Measurements from ENCODE around the gene ZNF428. TPM values are rescaled to one million over a fixed set of nuclear protein-coding genes. Genes with fewer than 3 reads are reported as not detected.

The ZNF428 gene
- total and polyA plus RNA-seq, 2 of the 4 experiments (the other 2 are of a cell fraction) = 9.9 to 32.3 TPM

DNA sequence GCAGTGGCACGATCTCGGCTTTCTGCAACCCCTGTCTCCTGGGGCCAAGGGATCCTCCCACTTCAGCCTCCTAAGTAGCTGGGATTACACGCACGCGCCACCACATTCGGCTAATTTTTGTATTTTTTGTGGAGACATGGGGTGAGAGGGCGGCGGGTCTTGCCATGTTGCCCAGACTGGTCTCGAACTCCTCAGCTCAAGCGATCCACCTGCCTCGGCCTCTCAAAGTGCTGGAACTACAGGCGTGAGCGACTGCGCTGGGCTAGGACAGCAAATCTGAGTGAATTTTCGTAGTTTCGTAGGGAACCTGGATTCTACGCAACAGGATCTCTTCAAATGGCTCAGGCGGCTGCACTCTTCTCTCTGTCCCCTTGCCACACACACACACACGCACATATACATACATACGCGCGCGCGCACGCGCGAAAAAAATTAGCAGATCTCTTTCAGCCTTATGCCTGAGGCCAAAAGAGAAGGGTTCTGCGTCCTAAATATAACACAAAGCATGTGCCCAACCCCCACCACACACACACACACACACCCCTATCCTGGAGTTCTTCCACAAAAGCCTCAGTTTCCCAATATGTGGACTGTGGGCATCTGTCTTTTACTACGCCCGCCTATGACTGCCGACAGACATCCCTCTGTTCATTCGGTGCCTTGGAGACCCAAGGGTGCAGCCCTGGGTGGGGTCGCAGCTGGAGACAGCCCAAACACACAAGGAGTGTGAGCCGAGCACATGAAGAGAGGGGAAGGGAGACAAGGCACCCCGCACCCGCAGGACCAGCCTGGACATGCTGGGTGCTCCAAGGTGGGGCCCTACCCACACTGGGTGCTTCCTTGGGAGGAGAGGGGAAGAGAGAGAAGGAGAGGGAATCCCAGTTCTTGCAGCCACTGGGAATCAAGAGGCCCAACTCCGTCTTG, 43.2 kb downstream of the ZNF428 start:
- BruUV-seq (replicated peaks) = no TSS peak
- Histone ChIP-seq H2BK15ac (ENCODE audit: low read depth, low read length) (no peak overlapping the region), H2BK120ac (ENCODE audit: low read depth, low read length) (no peak overlapping the region), H3K27ac (ENCODE audit: insufficient read depth, low read length) (peak overlapping the region; percentile 13; the same call in 1 of the 2 replicates), H4K5ac (ENCODE audit: low read depth, low read length) (peak overlapping the region; percentile 5), H3K4me3 (ENCODE audit: insufficient read depth, low read depth, low read length) (peak overlapping the region; percentile 13; the same call in 1 of the 2 replicates), H3K4ac (ENCODE audit: low read depth, low read length) (peak overlapping the region; percentile 26), H2BK20ac (ENCODE audit: low read depth, low read length) (no peak overlapping the region), H3K9me3 (ENCODE audit: control insufficient read depth, insufficient read depth, low read length) (no peaks in the 10 kb centered on the region), H3K9ac (ENCODE audit: low read depth, low read length) (peak overlapping the region; percentile 13; the same call in 1 of the 2 replicates), H3K4me1 (ENCODE audit: control insufficient read depth, insufficient read depth, low read length) (peaks cover 5% of the 10 kb centered on the region), H4K8ac (ENCODE audit: low read depth in 2 of 2, low read length in 2 of 2) (peak overlapping the region; percentile 10 to 79), H2AK9ac (replicated peaks; ENCODE audit: low read depth, low read length, poor library complexity) (no peak overlapping the region), H2BK5ac (ENCODE audit: low read depth, low read length, poor library complexity, severe bottlenecking) (peak overlapping the region; percentile 25), H2AFZ (replicated peaks; ENCODE audit: low read length, poor library complexity) (peak overlapping the region; percentile 83), H3K79me1 (ENCODE audit: low read depth in 1 of 2, low read length in 2 of 2) (peaks cover 20 to 41% of the 10 kb centered on the region in 2 experiments), H4K91ac (ENCODE audit: insufficient read depth, low read depth, low read length) (no peak overlapping the region), H3K23ac (ENCODE audit: low read depth, low read length) (no peak overlapping the region), H2AK5ac (ENCODE audit: low read depth, low read length) (peak overlapping the region; percentile 13; the same call in 1 of the 2 replicates), H3K9me1 (ENCODE audit: insufficient read depth, low read length) (peaks cover 3% of the 10 kb centered on the region; the same call in 1 of the 2 replicates), H3K18ac (ENCODE audit: low read depth, low read length) (no peak overlapping the region; the same call in 1 of the 2 replicates), H4K20me1 (ENCODE audit: insufficient read depth, low read length) (no peaks in the 10 kb centered on the region), H3K14ac (replicated peaks; ENCODE audit: low read depth, low read length) (0 out of 2 replicates have a peak overlapping the region, but pooled peaks have one; percentile 68), H3K27me3 (ENCODE audit: control insufficient read depth, insufficient read depth, low read length) (no peaks in the 10 kb centered on the region), H3K4me2 (ENCODE audit: low read depth, low read length) (peak overlapping the region; percentile 47), H3K36me3 (ENCODE audit: control insufficient read depth, insufficient read depth, low read length) (0 out of 2 replicates have a peak, but pooled peaks cover 1% of the 10 kb centered on the region), H3K56ac (ENCODE audit: extremely low read depth, insufficient read depth, low read length) (no peak overlapping the region)
- intact Hi-C loops (cut with micrococcal nuclease) = loop anchor here (1.0 kb wide), 1 partner anchor 20 kb away; the partner anchor contains the start of genes IRGQ and ZNF576
- ATAC-seq (ENCODE audit: low read depth) (peak; percentile 3; the same call in 1 of the 2 replicates), DNase-seq (no peak)
- dilution Hi-C loops (cut with HindIII; ENCODE audit: low sequenced_read_pairs, unreplicated experiment) = no loop called here
- 67 to 97% methylated on average over 6 to 13 of the region's 37 CpGs for WGBS, 2 experiments (ENCODE audit: extremely low coverage in 2 of 2, insufficient read length in 1 of 2)
- ChIA-PET CTCF (no interaction called here), POLR2A (ENCODE audit: unreplicated experiment) (no interaction called here)
- in situ Hi-C loops (cut with MboI; ENCODE audit: low sequenced_read_pairs) = no loop called here
- TF ChIP-seq SMC3 (IDR thresholded peaks at IDR 0.05; ENCODE audit: low read depth, low read length) (no peak), NFE2L2 (IDR thresholded peaks at IDR 0.05; ENCODE audit: low read depth, low read length) (no peak), RCOR1 (IDR thresholded peaks at IDR 0.05; ENCODE audit: insufficient replicate concordance, low read length) (no peak), MAZ (IDR thresholded peaks at IDR 0.05; ENCODE audit: borderline replicate concordance, low read depth, low read length) (no peak), FOS (IDR thresholded peaks at IDR 0.05; ENCODE audit: low read depth, low read length) (no peak), MXI1 (IDR thresholded peaks at IDR 0.05; ENCODE audit: borderline replicate concordance, low read depth, low read length) (no peak), MAFK (IDR thresholded peaks at IDR 0.05; ENCODE audit: low read depth, low read length) (no peak), RFX5 (IDR thresholded peaks at IDR 0.05; ENCODE audit: low read depth, low read length) (no peak), RAD21 (IDR thresholded peaks at IDR 0.05; ENCODE audit: low read length) (no peak), BHLHE40 (IDR thresholded peaks at IDR 0.05; ENCODE audit: low read depth, low read length) (no peak), CHD1 (IDR thresholded peaks at IDR 0.05; ENCODE audit: low read depth, low read length) (no peak)
- TF ChIP-seq, protein P1, sequence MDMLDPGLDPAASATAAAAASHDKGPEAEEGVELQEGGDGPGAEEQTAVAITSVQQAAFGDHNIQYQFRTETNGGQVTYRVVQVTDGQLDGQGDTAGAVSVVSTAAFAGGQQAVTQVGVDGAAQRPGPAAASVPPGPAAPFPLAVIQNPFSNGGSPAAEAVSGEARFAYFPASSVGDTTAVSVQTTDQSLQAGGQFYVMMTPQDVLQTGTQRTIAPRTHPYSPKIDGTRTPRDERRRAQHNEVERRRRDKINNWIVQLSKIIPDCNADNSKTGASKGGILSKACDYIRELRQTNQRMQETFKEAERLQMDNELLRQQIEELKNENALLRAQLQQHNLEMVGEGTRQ (IDR thresholded peaks at IDR 0.05; ENCODE audit: low read depth, low read length) = no peak
- TF ChIP-seq, protein P2, sequence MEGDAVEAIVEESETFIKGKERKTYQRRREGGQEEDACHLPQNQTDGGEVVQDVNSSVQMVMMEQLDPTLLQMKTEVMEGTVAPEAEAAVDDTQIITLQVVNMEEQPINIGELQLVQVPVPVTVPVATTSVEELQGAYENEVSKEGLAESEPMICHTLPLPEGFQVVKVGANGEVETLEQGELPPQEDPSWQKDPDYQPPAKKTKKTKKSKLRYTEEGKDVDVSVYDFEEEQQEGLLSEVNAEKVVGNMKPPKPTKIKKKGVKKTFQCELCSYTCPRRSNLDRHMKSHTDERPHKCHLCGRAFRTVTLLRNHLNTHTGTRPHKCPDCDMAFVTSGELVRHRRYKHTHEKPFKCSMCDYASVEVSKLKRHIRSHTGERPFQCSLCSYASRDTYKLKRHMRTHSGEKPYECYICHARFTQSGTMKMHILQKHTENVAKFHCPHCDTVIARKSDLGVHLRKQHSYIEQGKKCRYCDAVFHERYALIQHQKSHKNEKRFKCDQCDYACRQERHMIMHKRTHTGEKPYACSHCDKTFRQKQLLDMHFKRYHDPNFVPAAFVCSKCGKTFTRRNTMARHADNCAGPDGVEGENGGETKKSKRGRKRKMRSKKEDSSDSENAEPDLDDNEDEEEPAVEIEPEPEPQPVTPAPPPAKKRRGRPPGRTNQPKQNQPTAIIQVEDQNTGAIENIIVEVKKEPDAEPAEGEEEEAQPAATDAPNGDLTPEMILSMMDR (conservative IDR thresholded peaks at IDR 0.05; ENCODE audit: low read depth, low read length) = no peak

Data from IMR-90 (cell line).